MV-4-11 (cell line): ENCODE measurements around the gene ARHGDIB.

Experiments used
- DNase-seq: peaks from one replicate; lab custom pipeline; 2025; lab: John Stamatoyannopoulos, UW

The ARHGDIB gene

DNA sequence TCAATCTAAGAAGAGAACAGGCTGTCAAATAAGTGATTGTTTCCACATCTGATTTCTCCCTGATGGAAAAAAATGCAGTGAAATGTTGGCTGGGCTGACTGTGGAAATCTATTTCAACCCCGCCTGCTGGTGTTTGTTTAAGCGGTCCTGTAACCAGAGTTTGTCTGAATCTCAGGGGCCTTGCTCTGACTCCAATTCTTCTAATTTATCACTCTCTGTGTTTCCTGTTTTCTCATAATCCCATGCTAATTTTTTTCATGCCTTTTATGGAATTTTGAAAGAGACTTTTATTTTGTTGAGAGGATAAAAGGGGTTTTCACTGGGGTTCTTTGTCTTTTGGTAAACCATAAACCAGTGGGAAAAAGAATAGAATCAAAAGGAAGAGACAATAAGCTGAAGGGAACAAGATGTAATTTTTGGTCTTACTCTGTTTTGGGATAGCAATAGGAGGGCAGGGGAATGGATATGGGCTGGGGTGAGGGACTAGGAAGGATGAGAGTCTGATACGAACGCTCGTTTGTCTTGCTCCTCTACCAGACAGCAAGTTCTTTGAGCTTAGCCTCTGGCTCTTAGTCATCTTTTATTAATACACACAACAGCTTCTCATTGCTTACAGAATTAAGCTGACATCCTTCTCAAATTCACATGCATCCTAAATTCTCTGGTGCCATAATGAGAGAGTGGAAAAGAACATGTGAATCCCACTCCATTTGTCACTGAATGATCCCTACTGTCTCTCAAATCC, 67.7 kb downstream of the ARHGDIB start:
- no peak for DNase-seq

DNA sequence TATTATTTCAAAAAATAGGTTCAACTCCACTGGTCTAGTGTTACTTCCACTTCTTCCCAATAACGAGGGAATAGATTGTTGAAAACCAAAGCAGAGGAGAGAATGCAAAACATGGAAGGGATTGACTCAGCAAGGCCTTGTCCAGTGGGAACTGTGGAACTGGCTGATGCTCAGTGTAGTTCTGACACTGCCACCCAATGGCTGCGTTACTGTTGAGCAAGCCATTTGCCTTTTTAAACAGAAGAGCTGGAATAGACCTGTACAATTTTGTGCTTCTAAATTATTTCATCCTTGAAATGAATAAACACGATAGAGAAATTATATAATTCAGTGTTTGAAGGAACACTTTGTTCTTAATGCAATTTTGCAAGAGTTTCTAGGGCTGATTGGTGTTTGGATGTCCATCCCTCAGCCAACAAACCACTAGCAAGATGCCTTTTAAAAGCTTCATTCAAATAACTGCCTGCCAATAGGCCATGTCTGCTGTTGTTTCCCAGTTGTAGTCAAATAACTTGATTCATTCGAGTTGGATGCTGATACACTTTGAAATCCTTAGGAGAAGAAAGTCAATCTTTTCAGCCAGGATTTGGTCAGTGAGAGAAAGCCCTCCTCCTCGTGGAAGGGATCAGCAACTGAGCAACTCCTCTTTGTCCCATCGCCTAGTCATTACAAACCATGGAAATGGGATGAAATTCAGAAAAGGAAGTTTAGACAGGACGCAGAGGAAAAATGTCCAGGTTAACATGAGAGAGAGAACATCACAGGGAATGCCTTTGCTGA, 68.5 kb downstream of the ARHGDIB start:
- peak; percentile 4 for DNase-seq
